B cell (primary cell): ENCODE data around the gene PTGDR2.

ENCODE experiments used
- EZH2 ChIP-seq: IDR thresholded peaks from 2 replicates; pipeline ENCODE4 v1.6.1; 2012; ENCODE audit warnings: borderline replicate concordance, low read depth, mild to moderate bottlenecking, moderate library complexity, low read length; ENCODE audit not compliant: insufficient read depth, poor library complexity, severe bottlenecking
- TF ChIP-seq, protein P1 (sequence below): fragments of 200-600 bp; IDR thresholded peaks from one replicate; pipeline ENCODE4 v1.8.0; 2022; ENCODE audit warnings: antibody characterized with exemption, mild to moderate bottlenecking

DNA sequence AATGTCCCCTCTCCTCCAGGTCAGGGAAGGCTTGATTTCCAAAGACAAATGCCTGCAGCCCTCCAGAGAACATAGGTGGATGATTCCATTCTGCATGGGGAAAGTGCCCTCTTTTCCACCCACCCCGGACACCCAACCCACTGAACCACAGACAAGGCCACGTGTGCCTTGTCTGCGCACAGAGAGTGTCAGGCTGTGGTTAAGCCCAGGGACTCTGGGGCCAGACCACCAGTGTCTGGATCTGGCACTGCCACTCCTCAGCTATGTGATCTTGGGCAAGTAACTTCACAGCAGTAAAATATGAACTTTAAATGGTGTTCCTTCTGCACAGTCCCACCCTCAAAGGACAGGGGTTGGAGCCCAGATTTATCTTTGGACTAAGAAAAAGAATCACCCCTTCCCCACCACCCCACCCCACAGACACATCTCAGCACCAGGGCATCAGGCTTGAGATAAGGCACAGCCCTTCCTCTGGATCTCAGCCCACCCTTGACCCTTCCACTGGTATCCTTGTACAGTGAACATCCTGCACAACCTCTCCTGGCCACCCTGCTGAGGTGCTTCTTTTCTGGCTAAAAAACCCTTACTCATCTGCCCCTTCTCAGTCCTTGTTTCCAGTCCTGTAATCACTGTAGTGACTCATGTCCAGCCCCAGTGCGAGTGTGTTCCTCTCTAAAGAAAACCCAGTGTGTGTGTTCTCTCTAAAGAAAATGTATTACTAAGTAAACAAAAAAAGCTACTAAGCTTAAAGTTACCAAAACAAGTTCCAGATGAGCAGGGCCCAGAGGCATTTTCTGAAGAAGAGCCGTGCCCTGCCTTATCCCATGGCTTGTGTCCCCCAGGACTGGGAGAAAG, 1.9 kb upstream of the PTGDR2 start:
- TF ChIP-seq, protein P1, sequence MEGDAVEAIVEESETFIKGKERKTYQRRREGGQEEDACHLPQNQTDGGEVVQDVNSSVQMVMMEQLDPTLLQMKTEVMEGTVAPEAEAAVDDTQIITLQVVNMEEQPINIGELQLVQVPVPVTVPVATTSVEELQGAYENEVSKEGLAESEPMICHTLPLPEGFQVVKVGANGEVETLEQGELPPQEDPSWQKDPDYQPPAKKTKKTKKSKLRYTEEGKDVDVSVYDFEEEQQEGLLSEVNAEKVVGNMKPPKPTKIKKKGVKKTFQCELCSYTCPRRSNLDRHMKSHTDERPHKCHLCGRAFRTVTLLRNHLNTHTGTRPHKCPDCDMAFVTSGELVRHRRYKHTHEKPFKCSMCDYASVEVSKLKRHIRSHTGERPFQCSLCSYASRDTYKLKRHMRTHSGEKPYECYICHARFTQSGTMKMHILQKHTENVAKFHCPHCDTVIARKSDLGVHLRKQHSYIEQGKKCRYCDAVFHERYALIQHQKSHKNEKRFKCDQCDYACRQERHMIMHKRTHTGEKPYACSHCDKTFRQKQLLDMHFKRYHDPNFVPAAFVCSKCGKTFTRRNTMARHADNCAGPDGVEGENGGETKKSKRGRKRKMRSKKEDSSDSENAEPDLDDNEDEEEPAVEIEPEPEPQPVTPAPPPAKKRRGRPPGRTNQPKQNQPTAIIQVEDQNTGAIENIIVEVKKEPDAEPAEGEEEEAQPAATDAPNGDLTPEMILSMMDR: no peak
- TF ChIP-seq EZH2: no peak
